Omental fat pad (tissue), 4 donors: ENCODE results near the gene SAMD5. TPM values are rescaled to one million over a fixed set of nuclear protein-coding genes. Genes with fewer than 3 reads are reported as not detected.

ENCODE experiments used
- ATAC-seq: fragments of 150-250 bp; one replicate; pipeline ENCODE4 v1.9.1; 2016; ENCODE audit warnings: mild to moderate bottlenecking, moderate library complexity; ENCODE audit not compliant: low FRiP score
- DNase-seq: peaks from one replicate; pipeline ENCODE4 v3.0.0-alpha.2; 2019; ENCODE audit warnings: low spot score
- CTCF ChIP-seq, 3 donors: fragments of 450-650 bp; IDR thresholded peaks; one replicate each; pipeline ENCODE4 v1.5.1; 2016 to 2017; ENCODE audit warnings: antibody characterized with exemption in 3 of 3, mild to moderate bottlenecking in 3 of 3, moderate library complexity in 2 of 3
- total RNA-seq, 4 donors: library from RNA; depleted of rRNA; stranded (reverse); fragments of >200 nt; gene quantifications; one replicate each; pipeline ENCODE4 v1.1.0, GENCODE V29; 2016

The SAMD5 gene
- total RNA-seq, 4 donors from 2014 or later, result 0.69 to 3.3 (median 1.8) TPM

GRCh38 chr6:147588469-147588868 is 80.0 kb downstream of the SAMD5 start:
- DNase-seq (no peak), ATAC-seq (peak; percentile 31)
- TF ChIP-seq CTCF (IDR thresholded peaks at IDR 0.05), result no peak

GRCh38 chr6:147589739-147590250 is 81.3 kb downstream of the SAMD5 start:
- ATAC-seq (no peak), DNase-seq (no peak)
- no peak for TF ChIP-seq CTCF (IDR thresholded peaks at IDR 0.05)

DNA sequence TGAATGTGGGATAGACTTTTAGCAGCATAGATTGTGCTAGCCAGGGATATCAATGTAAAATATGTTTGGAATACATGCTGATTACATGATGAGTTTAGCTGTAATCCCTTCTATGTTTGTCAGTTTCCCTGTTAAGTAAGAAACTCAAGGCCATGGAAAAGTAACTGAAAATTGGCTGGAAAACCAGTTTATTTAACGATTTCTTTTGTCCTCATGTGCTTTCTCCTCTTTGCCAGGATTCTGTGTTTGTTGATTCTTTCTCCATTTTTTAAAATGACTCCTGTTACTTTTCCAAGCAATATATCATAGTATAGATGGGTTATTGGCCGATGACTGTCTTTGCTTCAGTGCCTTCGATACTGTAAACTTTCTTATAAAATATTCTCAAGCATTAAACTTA is 87.5 kb downstream of the SAMD5 start:
- TF ChIP-seq CTCF (IDR thresholded peaks at IDR 0.05), result no peak
- DNase-seq (no peak), ATAC-seq (no peak)

GRCh38 chr6:147603392-147604081 is 95.0 kb downstream of the SAMD5 start:
- TF ChIP-seq CTCF (IDR thresholded peaks at IDR 0.05), result no peak
- DNase-seq, result no peak
- no peak for ATAC-seq

DNA sequence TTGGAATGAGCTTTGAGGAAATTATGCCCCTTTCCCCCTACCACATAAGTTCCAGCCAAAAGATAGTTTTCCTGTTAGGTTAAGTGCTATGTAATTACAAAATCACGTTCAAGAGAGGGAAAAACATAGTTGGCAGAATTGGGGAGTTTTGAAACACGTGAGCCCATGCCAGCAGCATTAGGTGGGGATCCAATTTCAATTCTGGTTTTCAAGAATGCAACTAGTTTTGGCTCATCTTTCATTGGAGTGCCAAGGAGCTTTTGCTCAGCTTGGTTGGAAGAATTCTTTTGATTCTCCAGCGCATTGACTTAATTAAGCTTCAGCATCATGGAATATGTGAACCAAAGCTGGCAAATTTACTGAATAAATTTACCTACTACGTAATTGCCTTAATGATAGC is 95.9 kb downstream of the SAMD5 start:
- ATAC-seq (peak; percentile 82), DNase-seq (no peak)
- TF ChIP-seq CTCF (IDR thresholded peaks at IDR 0.05), result no peak

GRCh38 chr6:147611992-147612391 is 103.5 kb downstream of the SAMD5 start:
- no peak for TF ChIP-seq CTCF (IDR thresholded peaks at IDR 0.05)
- DNase-seq, result no peak
- no peak for ATAC-seq

- TF ChIP-seq CTCF (IDR thresholded peaks at IDR 0.05), result no peak
- no peak for ATAC-seq
- no peak for DNase-seq
These were observed 106.0 kb downstream of the SAMD5 start for GRCh38 chr6:147614501-147614900.
